ENCODE results near the gene ARF1. TPM values are rescaled to one million over a fixed set of nuclear protein-coding genes. Genes with fewer than 3 reads are reported as not detected.

The ARF1 gene
- total RNA-seq, 1 donor from 2014 or later, result 404 TPM

Other genes with a start within 250 kb of the ARF1 start
- not detected in 2 replicates for gene WNT9A, start 134.8 kb upstream of the ARF1 start, total RNA-seq
- gene WNT3A, start 75.7 kb upstream of the ARF1 start, total RNA-seq, result not detected in 2 replicates
- 27.7 and 30.7 TPM in 2 replicates for gene C1orf35, start 20.6 kb downstream of the ARF1 start, total RNA-seq
- gene MRPL55, start 26.6 kb downstream of the ARF1 start, total RNA-seq, result 53.3 and 61.7 TPM in 2 replicates
- gene GUK1, start 57.6 kb downstream of the ARF1 start, total RNA-seq, result 201 and 202 TPM in 2 replicates
- gene GJC2, start 67.2 kb downstream of the ARF1 start, total RNA-seq, result 0.61 and 0.93 TPM in 2 replicates
- 7.5 and 8.1 TPM in 2 replicates for gene IBA57, start 83.1 kb downstream of the ARF1 start, total RNA-seq
- 15.0 and 15.2 TPM in 2 replicates for gene OBSCN, start 125.3 kb downstream of the ARF1 start, total RNA-seq